GM18870 (cell line): Measurements from ENCODE around the gene OPA1.

Source experiments
- ATAC-seq: cut with Tn5 transposase; IDR thresholded peaks from one replicate; pipeline ENCODE4 v1.9.1; 2021; ENCODE audit warnings: moderate library complexity; ENCODE audit not compliant: unreplicated experiment

The OPA1 gene

GRCh38 chr3:193702967-193703366 lies 110.0 kb downstream of the OPA1 start:
- ATAC-seq: no peak

- ATAC-seq: no peak
These were observed 111.4 kb downstream of the OPA1 start for GRCh38 chr3:193704431-193704830.

GRCh38 chr3:193708270-193708669 lies 115.3 kb downstream of the OPA1 start:
- no peak for ATAC-seq

- no peak for ATAC-seq
These were observed 117.5 kb downstream of the OPA1 start for GRCh38 chr3:193710286-193711165.

- ATAC-seq: no peak
These were observed 118.1 kb downstream of the OPA1 start for GRCh38 chr3:193711166-193711485.

GRCh38 chr3:193711523-193711963 lies 118.5 kb downstream of the OPA1 start:
- no peak for ATAC-seq

GRCh38 chr3:193711964-193712598 lies 119.1 kb downstream of the OPA1 start:
- ATAC-seq: no peak

GRCh38 chr3:193712938-193713337 lies 119.9 kb downstream of the OPA1 start:
- ATAC-seq: no peak

GRCh38 chr3:193714523-193715137 lies 121.6 kb downstream of the OPA1 start:
- ATAC-seq: no peak

GRCh38 chr3:193716150-193716549 lies 123.1 kb downstream of the OPA1 start:
- no peak for ATAC-seq

GRCh38 chr3:193719735-193720134 lies 126.7 kb downstream of the OPA1 start:
- no peak for ATAC-seq

GRCh38 chr3:193720169-193720568 lies 127.2 kb downstream of the OPA1 start:
- no peak for ATAC-seq

- no peak for ATAC-seq
These were observed 129.6 kb downstream of the OPA1 start for GRCh38 chr3:193722566-193722965.

GRCh38 chr3:193727089-193727488 lies 134.1 kb downstream of the OPA1 start:
- ATAC-seq: no peak

- no peak for ATAC-seq
These were observed 135.6 kb downstream of the OPA1 start for GRCh38 chr3:193728429-193729087.

GRCh38 chr3:193729088-193729465 lies 136.1 kb downstream of the OPA1 start:
- no peak for ATAC-seq

- no peak for ATAC-seq
These were observed 136.6 kb downstream of the OPA1 start for GRCh38 chr3:193729601-193730000.

GRCh38 chr3:193730511-193730910 lies 137.5 kb downstream of the OPA1 start:
- ATAC-seq: no peak

GRCh38 chr3:193730976-193731375 lies 138.0 kb downstream of the OPA1 start:
- ATAC-seq: no peak

GRCh38 chr3:193731656-193732055 lies 138.6 kb downstream of the OPA1 start:
- no peak for ATAC-seq

- no peak for ATAC-seq
These were observed 139.4 kb downstream of the OPA1 start for GRCh38 chr3:193732391-193732790.

- no peak for ATAC-seq
These were observed 139.8 kb downstream of the OPA1 start for GRCh38 chr3:193732827-193733226.
